GM18499 (cell line): ENCODE results near the gene FOXK2.
"Not testable (repeated sequence)": the region's sequence is repeated elsewhere in the genome, so short reads cannot be mapped to it uniquely, and the experiment has no call there.

Source experiments
- ATAC-seq: cut with Tn5 transposase; IDR thresholded peaks from one replicate; pipeline ENCODE4 v1.9.1; 2021; ENCODE audit warnings: moderate number of reproducible peaks; ENCODE audit not compliant: insufficient read depth, unreplicated experiment

Gene FOXK2

GRCh38 chr17:82561429-82562035, 42.0 kb downstream of the FOXK2 start:
- ATAC-seq: no peak

GRCh38 chr17:82562718-82563220, 43.2 kb downstream of the FOXK2 start:
- ATAC-seq: not testable (repeated sequence)

- no peak for ATAC-seq
Observed at GRCh38 chr17:82563318-82563717, 43.8 kb downstream of the FOXK2 start.

- ATAC-seq: not testable (repeated sequence)
Observed at GRCh38 chr17:82563745-82564144, 44.2 kb downstream of the FOXK2 start.

GRCh38 chr17:82564241-82564640, 44.7 kb downstream of the FOXK2 start:
- ATAC-seq: no peak

GRCh38 chr17:82565551-82565950, 46.0 kb downstream of the FOXK2 start:
- ATAC-seq: no peak

GRCh38 chr17:82566129-82566960, 46.8 kb downstream of the FOXK2 start:
- no peak for ATAC-seq

- ATAC-seq: no peak
Observed at GRCh38 chr17:82567286-82567685, 47.8 kb downstream of the FOXK2 start.

- ATAC-seq: no peak
Observed at GRCh38 chr17:82568997-82569393, 49.5 kb downstream of the FOXK2 start.

GRCh38 chr17:82569621-82570020, 50.1 kb downstream of the FOXK2 start:
- ATAC-seq: no peak

- ATAC-seq: no peak
Observed at GRCh38 chr17:82570277-82570676, 50.7 kb downstream of the FOXK2 start.

- no peak for ATAC-seq
Observed at GRCh38 chr17:82571855-82572254, 52.3 kb downstream of the FOXK2 start.

GRCh38 chr17:82574041-82574440, 54.5 kb downstream of the FOXK2 start:
- no peak for ATAC-seq

- not testable (repeated sequence) for ATAC-seq
Observed at GRCh38 chr17:82575581-82576221, 56.2 kb downstream of the FOXK2 start.

- ATAC-seq: no peak
Observed at GRCh38 chr17:82577300-82577699, 57.8 kb downstream of the FOXK2 start.

GRCh38 chr17:82579969-82580368, 60.4 kb downstream of the FOXK2 start:
- not testable (repeated sequence) for ATAC-seq

GRCh38 chr17:82582213-82582612, 62.7 kb downstream of the FOXK2 start:
- no peak for ATAC-seq

- no peak for ATAC-seq
Observed at GRCh38 chr17:82582709-82583108, 63.2 kb downstream of the FOXK2 start.

- no peak for ATAC-seq
Observed at GRCh38 chr17:82583720-82584234, 64.2 kb downstream of the FOXK2 start.

- not testable (repeated sequence) for ATAC-seq
Observed at GRCh38 chr17:82585935-82586575, 66.5 kb downstream of the FOXK2 start.
